DND-41 (cell line): ENCODE measurements around the gene SMCO3.

Experiments used
- CTCF ChIP-seq: IDR thresholded peaks from 2 replicates; pipeline ENCODE4 v1.5.1; 2012; ENCODE audit warnings: borderline replicate concordance, low read length, moderate library complexity, mild to moderate bottlenecking; ENCODE audit not compliant: poor library complexity, severe bottlenecking; ENCODE audit errors: extremely low read depth
- EZH2 ChIP-seq: IDR thresholded peaks from 3 replicates; pipeline ENCODE4 v1.6.1; 2012; ENCODE audit warnings: borderline replicate concordance, low read depth, mild to moderate bottlenecking, moderate library complexity, low read length, inconsistent platforms; ENCODE audit not compliant: severe bottlenecking

- TF ChIP-seq CTCF (no peak), EZH2 (no peak)
These were observed 32.4 kb downstream of the SMCO3 start for GRCh38 chr12:14781563-14781962.
